Astrocyte (in vitro differentiated cells and primary cell): Measurements from ENCODE around the gene PAX3. TPM values are rescaled to one million over a fixed set of nuclear protein-coding genes. Genes with fewer than 3 reads are reported as not detected.

Source experiments
- DNase-seq: peaks from one replicate; pipeline ENCODE4 v3.0.0-alpha.2; 2010; ENCODE audit warnings: low read depth
- FAIRE-seq: peaks from 2 replicates; lab custom pipeline; 2011; peaks lifted over from hg19 to GRCh38; lab: Jason Lieb, UNC
- H2AFZ ChIP-seq: 2 replicates; pipeline ENCODE4 v1.6.0; 2012; ENCODE audit warnings: low read depth, low read length, inconsistent platforms
- H3K27ac ChIP-seq: 2 replicates; pipeline ENCODE4 v1.5.1; 2011; ENCODE audit warnings: low read depth, low read length, inconsistent platforms
- H3K27me3 ChIP-seq: 2 replicates; pipeline ENCODE4 v1.6.0; 2011; ENCODE audit warnings: low read length, inconsistent platforms; ENCODE audit not compliant: insufficient read depth
- H3K36me3 ChIP-seq: 2 replicates; pipeline ENCODE4 v1.5.1; 2011; ENCODE audit warnings: low read length, inconsistent platforms; ENCODE audit not compliant: insufficient read depth
- H3K4me1 ChIP-seq: 2 replicates; pipeline ENCODE4 v1.5.1; 2011; ENCODE audit warnings: low read length, inconsistent platforms; ENCODE audit not compliant: insufficient read depth
- H3K4me2 ChIP-seq: 2 replicates; pipeline ENCODE4 v1.6.0; 2012; ENCODE audit warnings: low read length, inconsistent platforms
- H3K4me3 ChIP-seq: 2 replicates; pipeline ENCODE4 v1.5.1; 2011; ENCODE audit warnings: low read depth, mild to moderate bottlenecking, low read length, inconsistent platforms; ENCODE audit not compliant: insufficient read depth
- H3K79me2 ChIP-seq: 2 replicates; pipeline ENCODE4 v1.6.0; 2012; ENCODE audit warnings: mild to moderate bottlenecking, low read length, inconsistent platforms; ENCODE audit not compliant: insufficient read depth
- H3K9ac ChIP-seq: 2 replicates; pipeline ENCODE4 v1.6.0; 2012; ENCODE audit warnings: mild to moderate bottlenecking, low read length, inconsistent platforms
- H3K9me3 ChIP-seq: 2 replicates; pipeline ENCODE4 v1.5.1; 2012; ENCODE audit warnings: low read depth, mild to moderate bottlenecking, low read length, inconsistent platforms; ENCODE audit not compliant: insufficient read depth
- H4K20me1 ChIP-seq: 2 replicates; pipeline ENCODE4 v1.6.0; 2012; ENCODE audit warnings: low read length, inconsistent platforms; ENCODE audit not compliant: insufficient read depth
- H3K27ac Mint-ChIP-seq: one replicate; pipeline ENCODE4 v1.8.0; 2021; ENCODE audit warnings: mild to moderate bottlenecking, mixed read lengths; ENCODE audit not compliant: unreplicated experiment
- H3K27me3 Mint-ChIP-seq: one replicate; pipeline ENCODE4 v1.8.0; 2021; ENCODE audit warnings: low read depth, mixed read lengths; ENCODE audit not compliant: unreplicated experiment
- H3K36me3 Mint-ChIP-seq: one replicate; pipeline ENCODE4 v1.8.0; 2021; ENCODE audit warnings: low read depth, mixed read lengths; ENCODE audit not compliant: unreplicated experiment
- H3K4me1 Mint-ChIP-seq: one replicate; pipeline ENCODE4 v1.8.0; 2021; ENCODE audit warnings: low read depth, mixed read lengths; ENCODE audit not compliant: unreplicated experiment
- H3K4me3 Mint-ChIP-seq: one replicate; pipeline ENCODE4 v1.8.0; 2021; ENCODE audit warnings: mild to moderate bottlenecking, moderate library complexity, mixed read lengths; ENCODE audit not compliant: unreplicated experiment
- H3K9me3 Mint-ChIP-seq: one replicate; pipeline ENCODE4 v1.8.0; 2021; ENCODE audit warnings: mild to moderate bottlenecking, mixed read lengths; ENCODE audit not compliant: unreplicated experiment
- CTCF ChIP-seq: IDR thresholded peaks from 2 replicates; pipeline ENCODE4 v1.5.1; 2011; ENCODE audit warnings: low read depth, mild to moderate bottlenecking, inconsistent platforms, low read length, moderate library complexity; ENCODE audit not compliant: insufficient read depth
- EZH2 ChIP-seq: IDR thresholded peaks from 2 replicates; pipeline ENCODE4 v1.6.1; 2012; ENCODE audit warnings: mild to moderate bottlenecking, low read length, inconsistent platforms; ENCODE audit not compliant: insufficient read depth
- total RNA-seq: library from RNA; stranded (reverse); gene quantifications from 2 replicates; pipeline ENCODE4 v1.2.1, GENCODE V29; 2021

PAX3 gene
- total RNA-seq, 1 donor from 2014 or later = not detected

GRCh38 chr2:222304737-222305515 lies 6.1 kb upstream of the PAX3 start:
- no peak overlapping the region for H2AFZ ChIP-seq
- TF ChIP-seq CTCF = no peak
- TF ChIP-seq EZH2 = peak; percentile 78
- peaks cover 42% of the 10 kb centered on the region for H3K9me3 Mint-ChIP-seq
- no peaks in the 10 kb centered on the region for H3K36me3 ChIP-seq
- H3K9ac ChIP-seq = no peak overlapping the region
- H3K4me1 ChIP-seq = peaks cover 13% of the 10 kb centered on the region
- H3K36me3 Mint-ChIP-seq = peaks cover 6% of the 10 kb centered on the region
- DNase-seq (no peak), FAIRE-seq (no peak)
- H3K79me2 ChIP-seq = no peaks in the 10 kb centered on the region
- H3K9me3 ChIP-seq = peaks cover 8% of the 10 kb centered on the region
- H3K4me1 Mint-ChIP-seq = peaks cover 1% of the 10 kb centered on the region
- H3K4me2 ChIP-seq = peak overlapping the region; percentile 83
- H3K4me3 ChIP-seq = peak overlapping the region; percentile 51
- peaks cover 98% of the 10 kb centered on the region for H3K27me3 Mint-ChIP-seq
- no peaks in the 10 kb centered on the region for H4K20me1 ChIP-seq
- H3K27ac ChIP-seq = no peak overlapping the region
- peaks cover 97% of the 10 kb centered on the region for H3K27me3 ChIP-seq
- no peak overlapping the region for H3K27ac Mint-ChIP-seq
- H3K4me3 Mint-ChIP-seq = peak overlapping the region; percentile 42

GRCh38 chr2:222303828-222304736 lies 5.3 kb upstream of the PAX3 start:
- Mint-ChIP-seq H3K27ac (peak overlapping the region; percentile 66), H3K36me3 (peaks cover 6% of the 10 kb centered on the region), H3K4me3 (no peak overlapping the region), H3K4me1 (peaks cover 1% of the 10 kb centered on the region), H3K9me3 (peaks cover 50% of the 10 kb centered on the region), H3K27me3 (peaks cover 98% of the 10 kb centered on the region)
- peaks cover 10% of the 10 kb centered on the region for H3K9me3 ChIP-seq
- peaks cover 2% of the 10 kb centered on the region for H3K79me2 ChIP-seq
- no peak for FAIRE-seq
- H3K36me3 ChIP-seq = no peaks in the 10 kb centered on the region
- H3K4me2 ChIP-seq = peak overlapping the region; percentile 83
- no peak overlapping the region for H3K9ac ChIP-seq
- H4K20me1 ChIP-seq = no peaks in the 10 kb centered on the region
- peaks cover 94% of the 10 kb centered on the region for H3K27me3 ChIP-seq
- no peak overlapping the region for H3K4me3 ChIP-seq
- peaks cover 13% of the 10 kb centered on the region for H3K4me1 ChIP-seq
- DNase-seq = no peak
- H2AFZ ChIP-seq = no peak overlapping the region
- H3K27ac ChIP-seq = no peak overlapping the region
- TF ChIP-seq EZH2 = peak; percentile 23
- TF ChIP-seq CTCF = no peak
